CD14-positive monocyte (primary cell): Measurements from ENCODE around the gene EBNA1BP2. TPM values are rescaled to one million over a fixed set of nuclear protein-coding genes. Genes with fewer than 3 reads are reported as not detected.

Source experiments
- DNase-seq, 3 donors: peaks; one replicate each; pipeline ENCODE4 v3.0.0-alpha.2; 2011 to 2022
- H2AFZ ChIP-seq: 2 replicates; pipeline ENCODE4 v1.6.0; 2012; ENCODE audit warnings: mild to moderate bottlenecking, low read depth, low read length, inconsistent platforms; ENCODE audit not compliant: insufficient read depth, poor library complexity, severe bottlenecking
- H3K27ac ChIP-seq, 2 donors: 1 replicate in 1 of 2; 2 replicates in 1 of 2; pipeline ENCODE4 v1.5.1; 2012 to 2013; ENCODE audit warnings: low read length in 2 of 2, control low read depth in 1 of 2, inconsistent platforms in 1 of 2, low read depth in 1 of 2, mild to moderate bottlenecking in 1 of 2
- H3K27me3 ChIP-seq, 2 donors: one replicate each; pipeline versions ENCODE4 v1.6.0 to v1.6.1; 2011 to 2013; ENCODE audit warnings: low read length in 2 of 2; ENCODE audit not compliant: control insufficient read depth in 2 of 2, insufficient read depth in 2 of 2
- H3K36me3 ChIP-seq, 2 donors: replicated peaks in 1 of 2; 1 replicate in 1 of 2; 2 replicates in 1 of 2; pipeline versions ENCODE4 v1.5.1 to v1.6.1; 2012 to 2013; ENCODE audit warnings: low read length in 2 of 2, control low read depth in 1 of 2, inconsistent platforms in 1 of 2, mild to moderate bottlenecking in 1 of 2; ENCODE audit not compliant: insufficient read depth in 2 of 2, control insufficient read depth in 1 of 2
- H3K4me1 ChIP-seq, 2 donors: 1 replicate in 1 of 2; 2 replicates in 1 of 2; pipeline versions ENCODE4 v1.5.1 to v1.6.1; 2012 to 2013; ENCODE audit warnings: low read length in 2 of 2, control low read depth in 1 of 2, inconsistent platforms in 1 of 2, mild to moderate bottlenecking in 1 of 2, moderate library complexity in 1 of 2; ENCODE audit not compliant: insufficient read depth in 2 of 2, control insufficient read depth in 1 of 2
- H3K4me2 ChIP-seq: replicated peaks from 2 replicates; pipeline ENCODE3; 2012; ENCODE audit warnings: low read length, moderate library complexity, mild to moderate bottlenecking; ENCODE audit not compliant: poor library complexity, severe bottlenecking; ENCODE audit errors: extremely low read depth
- H3K4me3 ChIP-seq, 3 experiments: fragments of 200-600 bp in 1 of 3; sonication (generic) in 1 of 3; replicated peaks in 1 of 3; 1 replicate in 2 of 3; 2 replicates in 1 of 3; pipeline ENCODE4 v1.5.1; 2011 to 2013; ENCODE audit warnings: low read length in 3 of 3, mild to moderate bottlenecking in 3 of 3, control low read depth in 2 of 3, low read depth in 2 of 3, inconsistent platforms in 1 of 3, moderate library complexity in 1 of 3
- H3K79me2 ChIP-seq: 2 replicates; pipeline ENCODE4 v1.6.0; 2012; ENCODE audit warnings: mild to moderate bottlenecking, control low read depth, inconsistent platforms, low read length, moderate library complexity; ENCODE audit not compliant: insufficient read depth
- H3K9ac ChIP-seq: 2 replicates; pipeline ENCODE4 v1.6.0; 2017; ENCODE audit warnings: low read length, mild to moderate bottlenecking; ENCODE audit not compliant: insufficient read depth, poor library complexity, severe bottlenecking
- H3K9me3 ChIP-seq, 2 donors: replicated peaks in 1 of 2; 1 replicate in 1 of 2; 2 replicates in 1 of 2; pipeline versions ENCODE4 v1.5.1 to v1.6.1; 2012 to 2013; ENCODE audit warnings: low read length in 2 of 2, control low read depth in 1 of 2; ENCODE audit not compliant: control insufficient read depth in 1 of 2, insufficient read depth in 1 of 2
- H4K20me1 ChIP-seq: 2 replicates; pipeline ENCODE4 v1.6.0; 2012; ENCODE audit warnings: mild to moderate bottlenecking, low read length, control low read depth, moderate library complexity; ENCODE audit not compliant: insufficient read depth
- H3K27ac Mint-ChIP-seq, 7 donors: one replicate each; pipeline ENCODE4 v1.8.0; 2020; ENCODE audit warnings: mild to moderate bottlenecking in 7 of 7, mixed read lengths in 7 of 7, moderate library complexity in 6 of 7, inconsistent platforms in 2 of 7
- H3K27me3 Mint-ChIP-seq, 3 donors: one replicate each; pipeline ENCODE4 v1.8.0; 2021 to 2022; ENCODE audit warnings: low read depth in 3 of 3, mild to moderate bottlenecking in 3 of 3, mixed read lengths in 3 of 3, moderate library complexity in 3 of 3, inconsistent platforms in 1 of 3
- H3K36me3 Mint-ChIP-seq, 2 donors: one replicate each; pipeline ENCODE4 v1.8.0; 2020; ENCODE audit warnings: mixed read lengths in 2 of 2, inconsistent platforms in 1 of 2, mild to moderate bottlenecking in 1 of 2
- H3K4me1 Mint-ChIP-seq: one replicate; pipeline ENCODE4 v1.8.0; 2020; ENCODE audit warnings: mild to moderate bottlenecking, mixed read lengths
- H3K4me3 Mint-ChIP-seq, 2 donors: one replicate each; pipeline ENCODE4 v1.8.0; 2020; ENCODE audit warnings: mild to moderate bottlenecking in 2 of 2, mixed read lengths in 2 of 2, moderate library complexity in 1 of 2
- H3K9me3 Mint-ChIP-seq, 7 donors: one replicate each; pipeline ENCODE4 v1.8.0; 2020 to 2022; ENCODE audit warnings: mixed read lengths in 7 of 7, mild to moderate bottlenecking in 6 of 7, moderate library complexity in 6 of 7, inconsistent platforms in 2 of 7
- CTCF ChIP-seq: fragments of 200-600 bp; IDR thresholded peaks from one replicate; pipeline ENCODE4 v1.8.0; 2022; ENCODE audit warnings: antibody characterized with exemption, mild to moderate bottlenecking
- WGBS: methylation state at CpG from one replicate; pipeline ENCODE4 v1.1.5; 2013; ENCODE audit warnings: missing lambda C conversion rate; ENCODE audit not compliant: insufficient coverage; 5-methylcytosine and 5-hydroxymethylcytosine counted together
- intact Hi-C, 2 donors: fragments of 100-400 bp; cut with micrococcal nuclease; formaldehyde crosslinking; loops; one replicate each; pipeline versions ENCODE4 v1.15.0 to v1.15.1; 2023
- polyA plus RNA-seq, 3 donors: library from polyadenylated mRNA; depleted of rRNA in 1 of 3; unstranded in 2 of 3; stranded (reverse) in 1 of 3; fragments of 300-500 nt in 2 of 3; fragments of >200 nt in 1 of 3; fragmentation: Illumina TruSeq in 2 of 3; gene quantifications; 1 replicate in 2 of 3; 2 replicates in 1 of 3; pipeline ENCODE4 v1.2.3, GENCODE V29; 2012 to 2021

The EBNA1BP2 gene
- polyA plus RNA-seq, 3 donors, result 10.2 to 37.2 (median 30.9) TPM

- Histone ChIP-seq H2AFZ (no peak overlapping the region), H3K4me2 (no peak overlapping the region), H3K27me3 (no peaks in the 10 kb centered on the region), H3K9ac (no peak overlapping the region), H3K27ac (no peak overlapping the region), H3K4me3 (no peak overlapping the region), H3K9me3 (no peaks in the 10 kb centered on the region), H3K36me3 (no peaks in the 10 kb centered on the region), H3K79me2 (no peaks in the 10 kb centered on the region), H3K4me1 (no peaks in the 10 kb centered on the region), H4K20me1 (no peaks in the 10 kb centered on the region)
- Mint-ChIP-seq H3K27me3 (peaks cover 4 to 7% (median 4%) of the 10 kb centered on the region in 3 donors), H3K27ac (no peak overlapping the region), H3K4me1 (peaks cover 3% of the 10 kb centered on the region), H3K4me3 (peak overlapping the region in 1 of 2 donors; percentile 28), H3K9me3 (peaks cover 0 to 19% (median 4%) of the 10 kb centered on the region in 7 donors), H3K36me3 (no peaks in the 10 kb centered on the region)
- DNase-seq, result no peak
- intact Hi-C loops, result no loop called here
- 88% methylated on average over 5 of the region's 7 CpGs for WGBS
- TF ChIP-seq CTCF, result no peak
Measured at GRCh38 chr1:43137445-43138052, 34.5 kb downstream of the EBNA1BP2 start.

DNA sequence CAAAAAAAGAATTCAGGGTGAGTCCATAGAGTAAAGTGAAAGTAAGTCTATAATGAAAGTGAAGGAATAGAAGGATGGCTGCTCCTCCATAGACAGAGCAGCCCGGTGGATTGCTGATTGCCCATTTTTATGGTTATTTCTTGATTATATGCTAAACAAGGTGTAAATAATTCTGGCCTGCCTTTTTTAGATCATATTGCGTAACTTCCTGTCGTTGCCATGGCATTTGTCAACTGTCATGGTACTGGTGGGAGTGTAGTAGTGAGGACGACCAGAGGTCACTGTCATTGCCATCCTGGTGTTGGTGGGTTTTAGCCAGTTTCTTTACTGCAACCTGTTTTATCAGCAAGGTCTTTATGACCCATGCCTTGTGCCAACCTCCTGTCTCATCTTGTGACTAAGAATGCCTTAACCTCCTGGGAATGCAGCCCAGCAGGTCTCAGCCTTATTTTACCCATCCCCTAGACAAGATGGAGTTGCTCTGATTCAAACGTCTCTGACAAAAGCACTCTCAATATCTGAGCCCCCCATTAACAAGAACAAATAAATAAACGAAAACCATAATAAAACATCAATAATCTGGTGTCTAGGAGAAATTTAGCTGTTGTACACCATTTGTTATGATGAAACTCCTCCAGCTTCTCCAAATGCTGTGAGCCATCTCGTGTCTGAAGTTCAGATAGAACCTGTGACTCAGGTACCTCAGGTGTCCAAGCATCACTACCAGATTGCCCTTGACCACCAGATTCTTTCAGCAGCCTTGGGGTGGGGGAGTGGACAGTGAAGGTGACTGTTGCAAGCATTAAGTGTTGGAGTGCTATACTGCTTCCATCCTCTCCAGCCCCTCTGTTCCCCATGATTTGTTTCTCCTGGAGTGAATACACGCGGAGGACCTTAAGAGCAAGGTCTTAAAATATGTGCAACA is 36.0 kb downstream of the EBNA1BP2 start:
- intact Hi-C loops, result no loop called here
- Mint-ChIP-seq H3K4me1 (peaks cover 3% of the 10 kb centered on the region), H3K4me3 (no peak overlapping the region), H3K27me3 (peaks cover 4 to 8% (median 6%) of the 10 kb centered on the region in 3 donors), H3K36me3 (no peaks in the 10 kb centered on the region), H3K27ac (no peak overlapping the region), H3K9me3 (peaks cover 0 to 17% (median 4%) of the 10 kb centered on the region in 7 donors)
- H3K4me1 ChIP-seq, result no peaks in the 10 kb centered on the region
- no peak overlapping the region for H3K4me2 ChIP-seq
- H3K27ac ChIP-seq, result no peak overlapping the region
- no peak for TF ChIP-seq CTCF
- WGBS, result 88% methylated on average over 6 of the region's 9 CpGs
- no peak overlapping the region for H2AFZ ChIP-seq
- no peaks in the 10 kb centered on the region for H3K27me3 ChIP-seq
- no peak overlapping the region for H3K4me3 ChIP-seq
- no peaks in the 10 kb centered on the region for H3K36me3 ChIP-seq
- H4K20me1 ChIP-seq, result no peaks in the 10 kb centered on the region
- DNase-seq, result no peak
- no peaks in the 10 kb centered on the region for H3K79me2 ChIP-seq
- H3K9ac ChIP-seq, result no peak overlapping the region
- no peaks in the 10 kb centered on the region for H3K9me3 ChIP-seq
